HepG2 (cell line): ENCODE measurements around the gene SNX10. TPM values are rescaled to one million over a fixed set of nuclear protein-coding genes. Genes with fewer than 3 reads are reported as not detected.

Source experiments
- ATAC-seq: fragments of 200-7000 bp; cut with Tn5 transposase; 3 replicates; pipeline ENCODE4 v1.9.1; 2020; ENCODE audit warnings: mild to moderate bottlenecking, moderate library complexity
- BruUV-seq: library from RNA; stranded (reverse); fragments of 400-500 nt; replicated peaks from 2 replicates; lab custom pipeline; 2021; lab: Mats Ljungman, UMichigan
- CTCF ChIA-PET: fragments of 300-600 bp; formaldehyde crosslinking; extraction: SDS; loops from one replicate; lab custom pipeline; 2021; ENCODE audit warnings: low total read pairs, inconsistent platforms, low intra/inter-chr PET ratio; lab: Yijun Ruan, JAX
- POLR2A ChIA-PET: fragments of 350-600 bp; sonication (Branson Sonifier 250); formaldehyde crosslinking; loops from one replicate; lab custom pipeline; 2020; ENCODE audit warnings: antibody characterized with exemption, inconsistent platforms; lab: Yijun Ruan, JAX
- DNase-seq: peaks from one replicate; pipeline ENCODE4 v3.0.0-alpha.2; 2015; ENCODE audit warnings: low spot score
- FAIRE-seq: peaks from 3 replicates; lab custom pipeline; 2011; peaks lifted over from hg19 to GRCh38; lab: Jason Lieb, UNC
- H2AFZ ChIP-seq: one replicate; pipeline ENCODE4 v1.6.1; 2011; ENCODE audit warnings: low read length, inconsistent platforms
- H3K27ac ChIP-seq: fragments of 300-600 bp; 3 replicates; pipeline ENCODE4 v1.8.0; 2011; ENCODE audit warnings: mixed run types, mild to moderate bottlenecking, mixed read lengths, low read length, inconsistent platforms; ENCODE audit not compliant: insufficient read depth; ENCODE audit errors: extremely low read length
- H3K27me3 ChIP-seq, 2 experiments: fragments of 200-600 bp in 1 of 2; 2 replicates in 1 of 2; 3 replicates in 1 of 2; pipeline versions ENCODE4 v1.6.0 to v1.8.0; 2011; ENCODE audit warnings: low read length in 2 of 2, mild to moderate bottlenecking in 2 of 2, moderate library complexity in 2 of 2, inconsistent platforms in 1 of 2; ENCODE audit not compliant: insufficient read depth in 2 of 2, control insufficient read depth in 1 of 2
- H3K36me3 ChIP-seq, 2 experiments: fragments of 200-600 bp in 1 of 2; replicated peaks in 1 of 2; 2 replicates in 1 of 2; 3 replicates in 1 of 2; pipeline versions ENCODE4 v1.5.1 to v1.8.0; 2011; ENCODE audit warnings: low read length in 2 of 2, inconsistent platforms in 1 of 2; ENCODE audit not compliant: insufficient read depth in 2 of 2, control insufficient read depth in 1 of 2
- H3K4me1 ChIP-seq: 2 replicates; pipeline ENCODE4 v1.5.1; 2012; ENCODE audit warnings: low read length, inconsistent platforms; ENCODE audit not compliant: insufficient read depth
- H3K4me2 ChIP-seq: 2 replicates; pipeline ENCODE4 v1.6.0; 2011; ENCODE audit warnings: low read depth, low read length, inconsistent platforms
- H3K4me3 ChIP-seq, 3 experiments: fragments of 200-600 bp in 1 of 3; sonication (generic), shearing (Covaris generic) in 1 of 3; replicated peaks in 1 of 3; 2 replicates each; pipeline ENCODE4 v1.5.1; 2011 to 2016; ENCODE audit warnings: low read length in 3 of 3, inconsistent platforms in 2 of 3, low read depth in 2 of 3, mild to moderate bottlenecking in 2 of 3, control low read depth in 1 of 3, mixed read lengths in 1 of 3; ENCODE audit not compliant: insufficient read depth in 1 of 3
- H3K79me2 ChIP-seq: one replicate; pipeline ENCODE4 v1.6.1; 2011; ENCODE audit warnings: low read length, inconsistent platforms; ENCODE audit not compliant: insufficient read depth
- H3K9ac ChIP-seq: 2 replicates; pipeline ENCODE4 v1.6.0; 2011; ENCODE audit warnings: mild to moderate bottlenecking, low read depth, low read length, inconsistent platforms; ENCODE audit not compliant: insufficient read depth
- H3K9me3 ChIP-seq: 2 replicates; pipeline ENCODE4 v1.5.1; 2012; ENCODE audit warnings: mild to moderate bottlenecking, low read length
- H4K20me1 ChIP-seq: 2 replicates; pipeline ENCODE4 v1.6.0; 2011; ENCODE audit warnings: inconsistent platforms, mild to moderate bottlenecking, low read length, moderate library complexity; ENCODE audit not compliant: insufficient read depth
- ATAD3A ChIP-seq: sonication (generic); formaldehyde crosslinking; IDR thresholded peaks from 2 replicates; pipeline ENCODE4 v1.4.0; 2020; ENCODE audit warnings: missing genetic modification reagents
- GTF3A ChIP-seq: sonication (generic); formaldehyde crosslinking; conservative IDR thresholded peaks from 2 replicates; pipeline ENCODE4 v1.4.0; 2020; ENCODE audit warnings: mild to moderate bottlenecking, missing genetic modification reagents
- HOXA5 ChIP-seq: sonication (generic); formaldehyde crosslinking; IDR thresholded peaks from 2 replicates; pipeline ENCODE4 v1.4.0; 2020; ENCODE audit warnings: missing genetic modification reagents
- NFE2L2 ChIP-seq: fragments of 150-350 bp; IDR thresholded peaks from 2 replicates; pipeline ENCODE4 v1.6.1; 2014; ENCODE audit warnings: low read length
- NFKB2 ChIP-seq: sonication (generic); formaldehyde crosslinking; IDR thresholded peaks from 2 replicates; pipeline ENCODE4 v1.4.0; 2020; ENCODE audit warnings: missing genetic modification reagents, borderline replicate concordance
- NR1H2 ChIP-seq: sonication (generic); formaldehyde crosslinking; IDR thresholded peaks from 2 replicates; pipeline ENCODE4 v1.8.1; 2022; ENCODE audit warnings: low read depth, missing genetic modification reagents, borderline replicate concordance
- PRPF4 ChIP-seq: fragments of 200-400 bp; formaldehyde crosslinking; IDR thresholded peaks from 2 replicates; pipeline ENCODE4 v1.6.1; 2016; ENCODE audit warnings: low read length, low read depth; ENCODE audit not compliant: poor library complexity, severe bottlenecking
- SNAPC2 ChIP-seq: sonication (generic); formaldehyde crosslinking; IDR thresholded peaks from 2 replicates; pipeline ENCODE4 v1.8.1; 2022; ENCODE audit warnings: mild to moderate bottlenecking, missing genetic modification reagents
- SP2 ChIP-seq: sonication (generic); formaldehyde crosslinking; IDR thresholded peaks from 2 replicates; pipeline ENCODE4 v1.5.1; 2020; ENCODE audit warnings: mild to moderate bottlenecking, missing genetic modification reagents
- SP5 ChIP-seq: IDR thresholded peaks from 2 replicates; pipeline ENCODE4 v1.6.1; 2016; ENCODE audit warnings: low read depth, borderline replicate concordance
- SPEN ChIP-seq: sonication (generic); formaldehyde crosslinking; IDR thresholded peaks from 2 replicates; pipeline ENCODE4 v1.5.1; 2020; ENCODE audit warnings: low read depth, mild to moderate bottlenecking, missing genetic modification reagents
- SRY ChIP-seq: sonication (generic); formaldehyde crosslinking; IDR thresholded peaks from 2 replicates; pipeline ENCODE4 v1.8.0; 2022; ENCODE audit warnings: mild to moderate bottlenecking, missing genetic modification reagents
- ZNF207 ChIP-seq: fragments of 450-650 bp; IDR thresholded peaks from 2 replicates; pipeline ENCODE4 v1.6.1; 2016; ENCODE audit warnings: antibody characterized with exemption, borderline replicate concordance
- ZSCAN22 ChIP-seq: sonication (generic); formaldehyde crosslinking; IDR thresholded peaks from 2 replicates; pipeline ENCODE4 v1.4.0; 2020; ENCODE audit warnings: mild to moderate bottlenecking, missing genetic modification reagents
- ZSCAN9 ChIP-seq: IDR thresholded peaks from 2 replicates; pipeline ENCODE4 v1.6.1; 2016; ENCODE audit warnings: borderline replicate concordance
- WGBS: methylation state at CpG from one replicate; pipeline ENCODE4 v1.1.6; 2017; ENCODE audit warnings: low lambda C conversion rate; 5-methylcytosine and 5-hydroxymethylcytosine counted together
- in situ Hi-C: cut with HindIII; loops from 2 replicates; pipeline ENCODE4 v1.10.0; 2017; ENCODE audit warnings: low pct_unique_long_range_greater_than_20kb; ENCODE audit not compliant: extremely low pct_ligation_motif_present
- intact Hi-C: fragments of 100-400 bp; cut with micrococcal nuclease; formaldehyde crosslinking; loops from one replicate; pipeline ENCODE4 v1.10.0; 2022; ENCODE audit not compliant: unreplicated experiment
- polyA plus RNA-seq, 8 experiments: library from polyadenylated mRNA; depleted of rRNA in 3 of 8; stranded (reverse) in 7 of 8; unstranded in 1 of 8; fragments of >200 nt; fragmentation: Illumina TruSeq in 4 of 8; extraction: Trizol in 4 of 8; gene quantifications; 2 replicates each; pipeline versions ENCODE4 v1.2.1 to v1.2.3, GENCODE V29; 2011 to 2016; ENCODE audit warnings: low read depth in 4 of 8, missing spikeins in 1 of 8, mixed read lengths in 1 of 8; ENCODE audit not compliant: insufficient read depth in 1 of 8
- total RNA-seq, 5 experiments: library from RNA; depleted of rRNA; stranded (reverse); fragments of >200 nt; fragmentation: Illumina TruSeq; extraction: Trizol; gene quantifications; 2 replicates each; pipeline ENCODE4 v1.2.3, GENCODE V29; 2016; ENCODE audit warnings: low read depth in 1 of 5

The SNX10 gene
- total and polyA plus RNA-seq, 2 of the 13 experiments (the other 11 are each of a cell fraction or from before 2014, with no cell fraction given) = 26.0 to 27.6 TPM

DNA sequence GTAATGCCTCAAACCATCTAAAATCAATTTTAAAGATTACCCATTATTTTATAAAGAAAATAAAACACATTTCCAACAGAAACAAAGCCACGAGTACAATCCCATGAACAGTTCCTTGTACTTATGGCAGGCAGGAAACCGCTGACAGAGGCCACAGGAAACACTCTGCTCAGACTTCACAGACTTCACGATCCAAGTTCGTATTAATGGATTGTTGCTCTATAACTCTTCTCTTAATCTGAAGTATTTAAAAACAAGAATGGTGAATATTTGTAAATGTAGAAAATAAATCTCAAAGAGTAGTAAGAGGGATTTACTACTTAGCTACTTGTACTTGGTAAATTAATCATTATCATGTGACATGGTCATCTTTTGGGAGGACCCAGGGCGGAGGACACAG lies 78.3 kb downstream of the SNX10 start:
- H3K4me3 ChIP-seq = no peak overlapping the region
- 90% methylated on average over 5 of the region's 5 CpGs for WGBS
- DNase-seq (no peak), ATAC-seq (no peak), FAIRE-seq (no peak)
- H3K27me3 ChIP-seq = no peaks in the 10 kb centered on the region
- CTCF ChIA-PET = interaction anchor here (1.1 to 2.5 kb wide), 4 partner anchors 9 to 791 kb away, joined by 3 to 24 read pairs (median 8); no protein-coding TSS in a partner anchor
- POLR2A ChIA-PET = no interaction called here
- H3K9ac ChIP-seq = no peak overlapping the region
- H3K9me3 ChIP-seq = no peaks in the 10 kb centered on the region
- no TSS peak for BruUV-seq
- peaks cover 2 to 37% of the 10 kb centered on the region in 2 experiments; a peak in 4 of 5 replicates for H3K36me3 ChIP-seq
- H4K20me1 ChIP-seq = no peaks in the 10 kb centered on the region
- no peak overlapping the region for H3K27ac ChIP-seq
- H3K79me2 ChIP-seq = no peaks in the 10 kb centered on the region
- H2AFZ ChIP-seq = no peak overlapping the region
- TF ChIP-seq SPEN (CRISPR knock-in tag) (no peak), ZSCAN22 (CRISPR knock-in tag) (no peak)
- in situ Hi-C loops (no loop called here), intact Hi-C loops (no loop called here)
- peaks cover 13% of the 10 kb centered on the region; the same call in 1 of the 2 replicates for H3K4me1 ChIP-seq
- no peak overlapping the region for H3K4me2 ChIP-seq

DNA sequence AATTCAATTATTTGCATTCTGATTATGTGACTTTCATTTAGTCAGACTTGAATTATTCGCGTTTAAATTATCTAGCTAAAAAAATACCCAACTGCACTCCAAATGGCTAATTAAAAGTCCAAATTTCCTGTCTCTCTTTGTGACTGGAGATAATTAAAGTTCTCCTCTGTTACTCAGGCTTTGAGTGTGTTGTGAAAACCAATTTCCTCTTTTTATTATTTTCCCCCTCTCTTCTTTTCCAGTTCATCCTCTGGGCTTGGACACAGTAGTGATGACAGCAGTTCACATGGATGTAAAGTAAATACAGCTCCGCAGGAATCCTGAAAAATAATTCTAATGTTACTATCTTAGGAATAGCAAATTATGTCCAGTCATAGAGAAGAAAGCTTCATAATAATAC lies 80.6 kb downstream of the SNX10 start:
- peaks cover 0 to 18% of the 10 kb centered on the region in 2 experiments; a peak in 2 of 5 replicates for H3K36me3 ChIP-seq
- H3K27me3 ChIP-seq = no peaks in the 10 kb centered on the region
- peaks cover 8% of the 10 kb centered on the region for H3K4me1 ChIP-seq
- intact Hi-C loops (no loop called here), in situ Hi-C loops (no loop called here)
- H3K79me2 ChIP-seq = no peaks in the 10 kb centered on the region
- no peak overlapping the region for H3K9ac ChIP-seq
- no peak overlapping the region for H2AFZ ChIP-seq
- DNase-seq (no peak), ATAC-seq (no peak), FAIRE-seq (no peak)
- no TSS peak for BruUV-seq
- TF ChIP-seq NFE2L2 = no peak
- TF ChIP-seq SRY = no peak
- no peak for TF ChIP-seq NR1H2 (CRISPR knock-in tag)
- TF ChIP-seq ATAD3A (CRISPR knock-in tag) = no peak
- TF ChIP-seq SP2 = no peak
- TF ChIP-seq SNAPC2 = no peak
- no peak for TF ChIP-seq ZNF207
- TF ChIP-seq NFKB2 (CRISPR knock-in tag) = no peak
- TF ChIP-seq ZSCAN9 (CRISPR knock-in tag) = no peak
- no peak for TF ChIP-seq SP5 (CRISPR knock-in tag)
- no peak for TF ChIP-seq PRPF4
- TF ChIP-seq GTF3A (CRISPR knock-in tag) = no peak
- no peak for TF ChIP-seq HOXA5
- H3K4me3 ChIP-seq = no peak overlapping the region
- H3K9me3 ChIP-seq = no peaks in the 10 kb centered on the region
- 97% methylated on average over 3 of the region's 3 CpGs for WGBS
- H3K4me2 ChIP-seq = no peak overlapping the region
- POLR2A ChIA-PET = no interaction called here
- H3K27ac ChIP-seq = no peak overlapping the region
- CTCF ChIA-PET = interaction anchor here (1.2 kb wide), 1 partner anchor 296 kb away, joined by 3 read pairs; no protein-coding TSS in a partner anchor
- H4K20me1 ChIP-seq = no peaks in the 10 kb centered on the region
